HS-5 (cell line): ENCODE measurements around the gene KAZN.
"Not testable (repeated sequence)": the region's sequence is repeated elsewhere in the genome, so short reads cannot be mapped to it uniquely, and the experiment has no call there.

Experiments used
- DNase-seq: peaks from one replicate; pipeline ENCODE4 v3.0.0-alpha.2; 2012; ENCODE audit warnings: low read depth

The KAZN gene

DNA sequence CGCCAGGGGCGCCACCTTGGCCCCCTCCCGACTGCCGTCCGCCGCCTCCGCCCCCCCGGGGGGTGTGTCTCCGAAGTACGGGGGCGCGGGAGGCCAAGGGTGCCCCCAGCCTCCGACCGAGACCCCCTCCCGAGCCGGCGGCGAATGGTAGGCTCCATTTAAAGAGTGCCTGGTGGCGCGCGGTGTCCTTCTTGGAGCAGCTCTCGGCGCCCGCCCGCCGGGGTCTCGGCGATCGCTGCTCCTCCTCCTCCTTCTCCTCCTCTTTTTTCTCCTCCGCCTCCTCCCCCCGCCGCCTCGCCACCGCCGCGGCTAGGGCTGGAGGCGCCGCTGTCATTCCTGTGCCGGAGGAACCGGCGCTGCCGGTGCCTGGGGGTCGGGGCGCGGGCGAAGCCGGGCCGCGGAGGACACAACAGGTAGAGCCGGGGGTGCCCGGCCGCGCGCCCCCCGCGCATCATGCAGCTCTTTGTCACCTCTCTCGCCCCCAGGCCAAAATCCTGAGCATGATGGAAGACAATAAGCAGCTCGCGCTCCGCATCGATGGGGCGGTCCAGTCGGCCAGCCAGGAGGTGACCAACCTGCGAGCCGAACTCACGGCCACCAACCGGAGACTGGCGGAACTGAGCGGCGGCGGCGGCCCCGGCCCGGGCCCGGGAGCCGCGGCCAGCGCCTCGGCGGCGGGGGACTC, at the start of gene KAZN:
TSS of gene KAZN (plus strand) at position 188 of the 685 bp plus-strand sequence.
- DNase-seq = no peak

DNA sequence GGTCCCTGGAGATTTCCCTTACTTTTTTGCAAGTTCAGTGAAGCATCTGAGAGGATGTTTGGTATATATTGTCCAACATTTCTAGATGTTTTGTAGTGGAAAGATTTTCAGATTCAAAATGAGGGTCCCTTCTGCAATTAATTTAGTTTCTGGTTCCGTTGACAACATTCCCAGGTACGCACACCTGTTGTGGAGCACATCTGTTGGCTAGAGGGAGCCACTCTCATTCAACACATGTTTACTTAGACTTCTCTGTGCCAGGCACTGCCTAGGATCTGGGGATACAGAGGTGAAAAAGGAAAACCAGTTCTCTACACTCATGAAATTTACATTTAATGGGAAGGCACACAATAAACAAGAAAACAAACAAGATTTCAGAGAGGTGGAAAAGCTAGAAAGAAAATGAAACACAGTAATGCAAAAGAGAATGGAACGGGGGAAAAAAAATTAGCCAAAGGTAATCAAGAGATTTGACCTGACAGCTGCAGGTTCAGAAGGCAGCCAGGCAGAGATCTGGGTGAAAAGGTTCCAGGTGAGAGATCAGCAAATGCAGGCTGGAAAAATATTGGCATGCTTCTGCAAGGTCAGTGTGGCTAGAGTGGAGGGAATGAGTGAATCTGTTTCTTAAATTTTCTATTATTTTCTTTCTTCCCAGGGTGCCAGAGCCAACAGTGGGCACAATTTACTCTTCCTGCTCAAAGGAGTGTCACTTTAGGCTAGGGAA, 48.4 kb upstream of the KAZN start:
- no peak for DNase-seq

DNA sequence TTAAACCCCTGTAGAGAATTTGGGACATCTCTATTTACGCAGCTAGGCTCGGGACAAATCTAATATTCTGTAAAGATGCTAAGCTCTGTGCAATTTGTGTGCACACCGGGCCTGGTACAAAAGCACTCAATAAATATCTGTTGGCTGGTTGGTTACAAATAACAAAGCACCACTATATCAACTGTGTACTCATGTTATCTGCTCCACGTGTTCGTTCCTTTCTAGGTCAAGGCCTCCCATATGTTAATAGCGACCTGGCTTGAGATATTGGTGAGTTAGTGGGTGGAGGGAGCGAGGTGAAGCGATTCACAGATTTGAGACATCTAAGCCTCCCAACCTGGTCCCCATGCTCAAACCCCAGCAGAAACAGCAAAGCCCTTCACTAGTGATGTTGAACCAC, 47.1 kb upstream of the KAZN start:
- DNase-seq = no peak

DNA sequence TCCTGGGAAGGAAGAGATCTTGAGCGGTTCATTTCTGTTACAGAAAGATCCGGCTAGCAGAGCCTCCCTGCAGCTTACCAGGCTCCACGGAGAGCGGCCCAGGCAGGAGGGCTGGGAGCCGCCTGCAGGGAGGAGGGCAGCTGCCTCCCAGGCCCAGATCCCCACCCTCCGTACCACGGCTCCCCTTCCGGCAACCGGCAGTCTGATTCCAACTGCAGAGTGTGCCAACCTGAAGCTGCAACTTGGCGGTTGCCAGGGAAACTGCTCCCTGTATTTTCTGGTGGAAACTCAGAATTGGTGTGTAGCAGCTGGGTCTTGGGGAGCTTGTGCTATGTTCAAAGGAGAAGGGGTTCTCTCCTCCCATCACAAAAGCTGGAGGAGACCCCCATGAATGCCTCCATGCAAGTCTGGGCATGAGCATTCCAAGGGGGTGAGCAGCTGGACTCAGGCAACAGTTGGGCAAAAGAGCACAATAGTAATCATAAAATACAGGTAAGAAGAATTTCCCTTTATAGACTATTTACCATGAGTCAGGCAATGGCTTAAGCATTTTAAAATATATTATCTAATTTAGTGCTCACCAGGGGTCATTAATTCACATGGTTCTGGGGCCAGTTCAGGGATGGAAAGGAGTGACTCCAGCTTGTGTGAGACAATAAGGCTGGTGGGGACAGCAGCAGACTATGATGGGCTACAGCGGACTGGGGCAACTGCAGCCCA, 46.1 kb upstream of the KAZN start:
- no peak for DNase-seq

DNA sequence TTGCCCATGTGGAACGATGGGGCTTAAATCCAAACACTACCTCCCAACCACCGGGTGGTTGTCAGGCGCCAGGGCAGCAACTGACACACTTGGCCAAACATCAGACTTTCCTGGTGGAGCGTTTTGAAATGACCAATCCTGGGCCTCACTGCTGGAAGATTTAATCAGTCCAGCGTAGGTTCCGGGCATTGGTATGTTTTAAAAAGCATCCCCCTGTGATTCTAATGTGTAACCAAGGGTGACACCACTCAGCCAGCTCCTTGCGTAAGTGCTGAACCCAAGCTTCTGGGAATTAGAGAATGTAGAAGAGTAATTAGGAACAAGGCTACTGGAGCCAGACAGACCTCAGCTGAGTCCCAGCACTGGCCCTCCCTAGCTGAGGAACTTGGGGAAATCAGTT, 44.8 kb upstream of the KAZN start:
- no peak for DNase-seq

DNA sequence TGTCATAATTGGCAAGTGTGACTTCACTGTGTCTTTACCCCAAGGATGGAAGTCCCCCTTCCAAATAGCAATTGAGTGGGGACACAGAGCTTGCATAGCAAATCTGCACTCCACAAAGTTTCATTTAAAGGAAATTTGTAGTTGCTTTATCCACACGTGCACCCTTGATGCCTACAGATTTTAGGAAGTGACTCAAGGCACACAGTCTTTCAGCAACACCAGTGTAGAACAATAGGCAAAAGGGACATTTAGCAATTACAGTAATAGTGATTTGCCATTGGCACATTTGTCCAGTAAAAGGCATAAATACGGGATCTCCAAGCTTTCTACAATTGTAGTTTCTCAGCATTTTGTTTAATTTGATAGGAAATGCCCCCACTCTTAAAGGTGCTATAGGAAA, 43.4 kb upstream of the KAZN start:
- no peak for DNase-seq

DNA sequence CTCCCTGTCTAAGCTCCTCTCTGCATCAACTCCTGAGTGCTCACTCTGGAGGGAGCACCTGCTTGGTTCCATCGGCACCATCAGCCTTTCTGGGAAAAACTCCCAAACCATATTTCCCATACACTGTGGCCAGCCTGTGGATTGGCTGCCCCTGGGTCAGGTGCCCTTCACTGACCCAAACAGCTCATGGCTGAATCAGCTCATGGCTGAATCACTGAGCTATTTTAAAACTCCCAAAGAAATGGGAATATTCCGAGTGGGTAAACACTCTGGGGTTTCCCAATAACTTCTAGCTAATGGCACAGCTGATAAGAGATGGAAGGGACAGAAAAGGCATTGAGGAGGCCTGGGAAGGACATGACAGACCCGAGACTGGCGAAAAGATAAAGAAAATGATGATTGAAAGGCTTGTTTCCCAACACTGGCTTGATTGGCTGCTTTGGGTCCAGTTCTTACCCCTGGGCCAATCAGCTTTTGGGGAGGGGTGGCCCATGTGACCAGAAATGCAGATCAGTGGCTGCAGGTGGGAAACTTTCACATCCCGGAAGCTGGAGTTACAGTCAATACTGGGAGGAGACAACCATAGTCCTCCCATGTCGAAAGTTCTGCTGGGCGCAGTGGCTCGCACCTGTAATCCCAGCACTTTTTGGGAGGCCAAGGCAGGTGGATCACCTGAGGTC, 37.3 kb upstream of the KAZN start:
- no peak for DNase-seq

DNA sequence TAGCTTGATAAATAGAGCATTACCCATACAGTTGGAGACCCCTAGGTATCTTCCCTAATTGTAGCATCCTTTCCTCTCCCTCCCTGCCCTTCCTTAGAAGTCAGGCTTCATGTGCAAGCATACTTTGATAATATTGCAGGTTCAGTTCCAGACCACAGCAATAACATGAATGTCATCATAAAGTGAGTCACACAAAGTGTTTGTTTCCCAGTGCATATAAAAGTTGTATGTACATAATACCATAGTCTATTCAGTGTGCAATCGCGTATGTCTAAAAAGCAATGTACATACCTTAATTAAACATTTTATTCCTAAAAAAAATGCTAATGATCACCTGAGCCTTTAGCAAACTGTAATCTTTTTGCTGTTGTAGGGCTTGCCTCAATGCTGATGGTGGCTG, 33.4 kb upstream of the KAZN start:
- no peak for DNase-seq

DNA sequence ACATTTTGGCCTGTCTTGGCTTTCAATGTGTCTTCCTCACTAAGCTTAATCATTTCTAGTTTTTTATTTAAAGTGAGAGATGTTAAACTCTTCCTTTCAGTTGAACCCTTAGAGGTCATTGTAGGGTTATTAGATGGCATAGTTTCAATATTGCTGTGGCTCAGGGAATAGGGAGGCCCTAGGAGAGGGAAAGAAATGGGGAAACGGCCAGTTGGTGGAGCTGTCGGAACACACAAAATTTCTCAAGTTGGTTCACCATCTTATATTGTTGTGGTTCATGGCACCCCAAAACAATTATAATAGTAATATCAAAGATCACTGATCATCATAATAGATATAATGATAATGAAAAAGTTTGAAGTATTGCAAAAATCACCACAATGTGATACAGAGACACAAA, 31.4 kb upstream of the KAZN start:
- DNase-seq = no peak

DNA sequence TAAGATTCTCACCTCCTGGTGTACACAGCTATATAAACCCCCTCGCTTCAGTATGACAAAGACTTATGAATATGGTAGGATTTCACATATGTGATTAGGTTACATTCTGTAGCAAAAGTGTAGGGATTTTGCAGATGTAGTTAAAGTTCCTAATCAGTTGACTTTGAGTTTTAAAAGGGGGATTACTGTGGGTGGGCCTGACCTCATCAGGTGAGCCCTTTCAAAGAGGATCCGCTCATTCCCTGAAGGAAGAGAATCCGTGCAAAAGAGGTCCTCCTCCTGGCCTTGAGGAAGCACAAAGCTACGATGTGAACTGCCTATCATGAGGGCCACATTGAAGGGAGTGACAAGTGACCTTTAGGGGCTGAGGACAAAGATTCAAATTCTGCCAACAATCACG, 30.6 kb upstream of the KAZN start:
- no peak for DNase-seq

DNA sequence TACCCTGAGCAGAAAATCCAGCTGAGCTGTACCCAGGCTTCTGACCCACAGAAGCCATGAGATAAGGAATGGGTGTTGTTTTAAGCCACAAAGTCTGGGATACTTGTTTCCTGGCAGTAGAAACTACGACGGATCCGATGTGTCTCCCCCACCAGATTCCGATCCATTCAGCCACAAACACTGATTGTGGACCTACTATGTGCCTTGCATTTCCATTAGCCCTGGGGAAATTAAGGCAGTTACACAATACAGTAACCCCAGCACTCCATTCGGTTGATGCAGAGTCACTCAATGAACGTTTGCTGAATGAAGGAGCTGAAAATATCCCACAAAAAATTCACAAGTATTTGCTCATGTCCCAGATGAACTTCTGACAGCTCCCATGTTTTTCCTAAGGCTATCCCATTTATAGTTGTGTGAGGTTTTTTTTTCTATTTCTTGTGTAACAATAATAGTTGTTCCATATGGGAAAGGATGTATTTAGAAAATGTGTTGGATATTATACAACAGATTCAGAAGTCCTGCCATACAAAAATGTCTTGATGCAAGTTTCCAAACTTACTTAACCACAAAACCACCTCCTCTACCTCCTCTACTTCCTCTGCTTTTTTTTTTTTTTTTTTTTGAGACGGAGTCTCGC, 29.6 kb upstream of the KAZN start:
- no peak for DNase-seq

DNA sequence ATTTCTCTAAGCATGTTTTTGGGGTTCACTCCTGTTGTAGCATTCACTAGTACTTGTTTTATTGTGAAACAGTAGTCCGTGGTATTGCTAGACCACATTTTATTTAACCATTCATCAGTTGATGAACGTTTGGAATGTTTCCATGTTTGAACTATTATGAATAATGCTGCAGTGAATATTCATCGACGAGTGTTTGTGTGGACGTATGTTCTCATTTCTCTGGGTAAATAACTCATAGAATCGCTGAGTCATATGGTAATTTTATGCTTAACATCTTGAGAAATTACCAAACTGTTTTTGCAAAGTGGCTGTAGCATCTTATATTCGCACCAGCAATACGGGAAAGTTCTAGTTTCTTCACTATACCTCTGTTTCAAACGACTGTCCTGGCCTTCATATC, 28.0 kb upstream of the KAZN start:
- peak; percentile 56 for DNase-seq

DNA sequence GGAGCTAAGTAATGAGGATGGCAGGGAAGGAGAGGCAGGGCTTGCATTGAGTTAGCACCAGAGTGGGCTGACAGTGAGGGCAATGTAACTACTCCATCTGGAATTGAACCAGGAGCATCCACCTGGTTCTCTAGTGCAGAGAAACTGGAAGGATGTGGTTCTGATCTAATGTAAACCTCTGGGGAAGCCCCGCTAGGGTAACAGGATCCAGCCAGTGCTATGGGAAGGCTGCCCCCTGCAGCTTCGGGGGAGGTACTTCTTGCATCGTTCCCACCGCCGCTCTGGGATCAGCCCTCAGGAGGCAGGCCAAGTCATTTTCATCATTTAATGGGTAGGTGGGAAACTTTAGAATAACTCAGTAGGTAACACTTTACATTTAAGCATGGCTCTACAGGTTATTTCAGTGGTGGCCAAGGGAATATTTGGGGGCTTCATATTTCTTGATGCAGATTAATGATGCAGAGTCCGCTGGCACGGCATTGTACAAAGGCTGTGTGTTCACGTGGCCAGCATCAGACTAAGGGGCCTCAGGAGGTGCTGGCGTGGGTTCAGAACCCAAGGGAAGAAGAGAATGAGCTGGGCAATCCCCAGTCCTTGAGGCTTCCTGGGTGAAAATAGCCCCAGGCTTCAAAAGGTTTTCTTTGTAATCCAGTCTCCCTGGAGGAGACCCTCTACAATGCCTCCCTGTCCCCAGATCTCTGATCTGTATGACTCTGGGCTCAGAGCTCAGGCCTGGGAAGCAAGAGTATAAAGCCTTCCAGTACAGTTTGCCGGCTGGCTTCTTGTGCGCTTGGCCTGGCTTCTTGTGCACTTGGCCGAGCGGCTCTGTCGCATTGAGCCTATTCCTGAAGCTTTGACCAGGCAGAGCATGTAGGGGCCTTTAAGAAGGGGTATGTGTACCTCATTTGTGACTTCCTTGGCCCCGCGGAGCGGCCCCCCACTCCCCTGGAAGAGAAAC, 26.4 kb upstream of the KAZN start:
- no peak for DNase-seq

DNA sequence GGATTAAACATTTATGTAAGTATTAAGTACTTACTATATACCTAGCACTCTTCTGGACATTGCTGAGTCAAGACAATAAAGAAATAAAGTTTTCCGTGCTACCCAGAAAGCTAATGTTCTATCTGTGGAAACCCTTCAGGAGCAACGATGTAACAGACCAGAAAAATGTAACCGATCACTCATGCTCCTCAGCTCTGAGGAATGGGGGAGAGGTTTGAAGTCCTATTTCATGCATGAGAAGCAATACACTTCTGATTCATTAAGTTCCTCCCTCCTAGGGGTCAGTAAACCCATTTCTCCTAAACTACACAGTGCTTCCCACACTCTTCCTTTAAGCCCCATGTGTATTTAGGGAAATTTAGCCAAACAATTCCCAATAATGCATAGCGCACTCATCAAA, 25.6 kb upstream of the KAZN start:
- no peak for DNase-seq

DNA sequence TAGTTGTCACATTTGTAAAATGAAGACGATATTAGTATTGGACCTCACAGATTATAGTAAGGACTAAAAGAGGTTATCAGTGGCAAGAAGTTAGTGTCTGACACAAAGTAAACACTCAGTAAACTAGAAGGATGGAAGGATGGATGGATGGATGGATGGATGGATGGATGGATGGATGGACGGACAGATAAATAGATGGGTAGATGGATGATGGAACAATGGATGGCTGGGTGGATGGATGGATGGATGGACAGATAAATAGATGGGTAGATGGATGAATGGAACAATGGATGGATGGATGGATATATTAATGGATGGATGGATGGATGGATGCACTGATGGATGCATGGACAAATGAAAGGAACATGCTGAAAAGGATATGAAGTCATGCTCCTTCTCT, 22.3 kb upstream of the KAZN start:
- no peak for DNase-seq

DNA sequence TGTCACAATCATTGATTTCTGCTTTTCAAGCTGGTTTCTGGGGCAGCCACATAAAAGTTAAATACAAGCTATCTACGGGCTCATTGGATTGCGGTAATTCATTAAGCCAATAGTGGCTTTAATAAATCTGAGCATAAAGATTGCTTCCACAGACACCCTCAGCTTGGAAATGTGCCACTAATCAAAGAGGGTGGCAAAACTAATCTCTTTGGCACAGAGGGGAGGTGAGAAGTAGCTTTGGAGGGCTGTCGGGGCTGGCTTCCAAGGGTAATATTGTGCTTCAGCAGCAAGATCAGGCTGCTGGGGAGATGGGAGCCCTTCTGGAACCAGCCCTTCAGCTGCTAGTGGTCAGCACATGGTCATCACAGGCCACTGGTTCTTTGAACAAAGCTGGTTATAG, 21.2 kb upstream of the KAZN start:
- DNase-seq = no peak

DNA sequence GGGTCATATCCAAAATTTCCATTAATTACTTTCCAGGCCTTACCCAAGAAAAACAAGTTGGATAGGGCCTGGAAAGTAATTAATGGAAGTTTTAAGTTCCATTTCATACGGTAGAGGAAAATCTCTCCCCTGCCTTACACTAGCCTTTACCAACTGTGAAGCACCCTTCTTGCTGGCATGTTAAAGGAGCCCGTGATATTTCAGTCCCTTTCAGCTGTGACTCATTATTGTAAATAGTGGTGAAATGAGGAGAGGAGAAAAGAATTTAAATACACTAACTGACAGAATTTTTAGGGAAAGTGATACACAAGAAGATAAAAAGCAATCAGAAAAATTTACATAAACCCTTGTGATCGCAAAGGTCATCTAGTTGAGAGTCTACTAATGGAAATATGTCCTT, 20.3 kb upstream of the KAZN start:
- DNase-seq = no peak

DNA sequence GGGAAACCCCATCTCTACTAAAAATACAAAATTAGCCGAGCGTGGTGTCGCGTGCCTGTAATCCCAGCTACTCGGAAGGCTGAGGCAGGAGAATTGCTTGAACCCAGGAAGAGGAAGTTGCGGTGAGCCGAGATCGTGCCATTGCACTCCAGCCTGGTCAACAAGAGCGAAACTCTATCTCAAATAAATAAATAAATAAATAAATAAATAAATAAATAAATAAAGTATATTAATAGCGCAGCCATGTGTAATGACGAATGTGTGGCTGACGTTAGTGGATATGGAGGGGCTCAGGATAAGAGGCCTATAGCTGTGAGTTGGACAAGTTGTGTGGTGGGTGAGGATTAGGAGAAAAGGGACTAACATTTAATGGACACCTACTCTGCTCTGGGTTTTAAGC, 18.2 kb upstream of the KAZN start:
- not testable (repeated sequence) for DNase-seq

DNA sequence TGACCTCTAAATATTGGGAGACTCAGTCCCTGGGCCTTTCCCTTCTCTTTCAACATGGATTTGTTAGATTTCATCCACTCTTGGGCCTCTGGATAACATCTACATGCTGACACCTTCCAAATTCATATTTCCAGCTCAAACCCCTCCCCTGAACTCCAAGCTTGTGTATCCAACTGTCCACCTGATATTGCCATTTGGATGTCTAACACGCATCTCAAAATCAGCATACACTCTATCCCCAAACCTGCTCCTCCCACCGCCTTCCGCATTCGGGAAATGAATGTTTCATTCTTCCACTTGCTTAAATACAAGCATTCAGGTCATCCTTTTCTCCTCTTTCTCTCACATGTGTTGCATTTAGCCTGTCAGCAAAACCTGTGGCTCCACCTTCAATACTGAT, 17.5 kb upstream of the KAZN start:
- no peak for DNase-seq

DNA sequence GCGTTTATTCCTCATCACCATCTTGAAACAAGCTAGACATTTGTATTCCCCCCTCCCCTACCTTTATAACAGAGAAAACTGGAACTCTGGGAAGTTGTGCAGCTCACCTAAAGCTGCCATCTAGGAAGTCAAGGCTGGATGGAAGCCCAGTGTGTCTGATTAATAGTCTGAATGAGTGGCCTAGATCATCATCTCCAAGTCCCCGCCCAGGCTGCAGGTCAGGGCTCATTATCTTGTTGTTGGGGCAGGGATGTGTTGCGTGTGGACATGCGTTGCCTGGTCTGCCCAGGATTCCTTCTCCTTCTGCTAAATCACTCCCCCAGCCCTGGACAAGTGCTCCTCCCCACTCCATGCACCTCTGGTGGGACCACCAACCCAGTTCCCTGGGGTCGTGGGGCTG, 14.7 kb upstream of the KAZN start:
- no peak for DNase-seq

DNA sequence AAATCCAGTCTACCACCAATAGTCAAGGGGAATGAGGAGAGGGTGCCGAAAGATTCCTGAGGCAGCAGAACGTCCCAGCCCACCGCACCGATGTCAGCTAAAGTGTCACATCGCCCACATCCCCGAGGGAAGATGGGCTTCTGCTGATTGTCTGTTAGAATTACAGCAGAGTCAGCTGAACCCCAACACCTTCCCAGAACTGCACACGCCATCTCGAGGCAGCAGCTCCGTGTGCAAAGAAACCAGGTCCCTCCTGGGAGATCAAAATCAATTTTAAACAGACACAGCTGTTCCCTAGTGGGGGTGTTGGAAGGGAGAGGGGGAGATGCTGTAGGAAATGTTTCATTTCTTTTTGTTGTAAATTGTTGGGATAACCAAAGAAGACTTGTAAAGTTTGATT, 12.8 kb upstream of the KAZN start:
- DNase-seq = no peak
